ENCODE measurements around the gene NOTCH4.
A peak's percentile ranks its signal among the peaks of the same experiment; 100 is the strongest.

NOTCH4 gene

GRCh38 chr6:32156891-32157290 is 67.0 kb downstream of the NOTCH4 start:
- DNase-seq = no peak

- peak; percentile 64 for DNase-seq
Measured at GRCh38 chr6:32154514-32155161, 69.2 kb downstream of the NOTCH4 start.

- DNase-seq = peak; percentile 67
Measured at GRCh38 chr6:32153564-32154513, 70.0 kb downstream of the NOTCH4 start, which contains the start of gene PPT2. PPT2 (plus strand) TSS chr6:32154141; CDS start chr6:32154595, 454 bp downstream.

GRCh38 chr6:32152769-32153563 is 70.9 kb downstream of the NOTCH4 start:
- DNase-seq = no peak

GRCh38 chr6:32151863-32152768 is 71.8 kb downstream of the NOTCH4 start, which contains the start of gene PRRT1:
PRRT1 (minus strand) TSS chr6:32151939; CDS start chr6:32151827, 112 bp downstream.
- DNase-seq = no peak

GRCh38 chr6:32151181-32151862 is 72.5 kb downstream of the NOTCH4 start:
- DNase-seq = no peak

GRCh38 chr6:32149932-32150870 is 73.7 kb downstream of the NOTCH4 start:
- DNase-seq = no peak

- no peak for DNase-seq
Measured at GRCh38 chr6:32149092-32149755, 74.6 kb downstream of the NOTCH4 start.

GRCh38 chr6:32148289-32149091 is 75.4 kb downstream of the NOTCH4 start:
- DNase-seq = peak; percentile 69

GRCh38 chr6:32147401-32148132 is 76.3 kb downstream of the NOTCH4 start:
- DNase-seq = no peak

- no peak for DNase-seq
Measured at GRCh38 chr6:32146687-32147086, 77.2 kb downstream of the NOTCH4 start.

GRCh38 chr6:32146287-32146686 is 77.6 kb downstream of the NOTCH4 start:
- no peak for DNase-seq
